ENCODE results near the gene DRAP1. TPM values are rescaled to one million over a fixed set of nuclear protein-coding genes. Genes with fewer than 3 reads are reported as not detected.

Gene DRAP1
- total and polyA plus RNA-seq, 9 of the 15 experiments (the other 6 are each of a cell fraction or from before 2014, with no cell fraction given), result 9.6 to 200 (median 92.9) TPM

GRCh38 chr11:65898656-65899355, 20.4 kb upstream of the DRAP1 start (continued):
- TF ChIP-seq USF2 (CRISPR knock-in tag; IDR thresholded peaks at IDR 0.05) (no peak), POLR2B (IDR thresholded peaks at IDR 0.05; ENCODE audit: low read depth, partially characterized antibody) (peak; percentile 12), ZNF584 (CRISPR knock-in tag; IDR thresholded peaks at IDR 0.05; ENCODE audit: low read depth) (no peak), SRSF1 (IDR thresholded peaks at IDR 0.05; ENCODE audit: low read depth, low read length) (no peak), CCAR2 (IDR thresholded peaks at IDR 0.05; ENCODE audit: low read depth, low read length) (no peak), SMARCB1 (IDR thresholded peaks at IDR 0.05; ENCODE audit: insufficient read length, low read depth) (no peak), ZBTB9 (CRISPR knock-in tag; IDR thresholded peaks at IDR 0.05) (no peak), NR3C1 (CRISPR knock-in tag; IDR thresholded peaks at IDR 0.05) (no peak), ZFX (CRISPR knock-in tag; IDR thresholded peaks at IDR 0.05) (peak; percentile 92), HDAC1 (IDR thresholded peaks at IDR 0.05) (no peak), ZBTB40 (IDR thresholded peaks at IDR 0.05) (0 out of 2 replicates have a peak, but pooled peaks have one; percentile 36), ZBTB40 (CRISPR knock-in tag; IDR thresholded peaks at IDR 0.05) (no peak), SIN3A (IDR thresholded peaks at IDR 0.05; ENCODE audit: borderline replicate concordance in 2 of 2, control insufficient read depth in 1 of 2, low read depth in 2 of 2, low read length in 2 of 2) (0 out of 4 replicates have a peak, but pooled peaks of 1 of the 2 experiments have one; percentile 83)
